ENCODE measurements around the gene ABAT. TPM values are rescaled to one million over a fixed set of nuclear protein-coding genes. Genes with fewer than 3 reads are reported as not detected.

Gene ABAT
- total RNA-seq, 1 donor from 2014 or later = 21.4 TPM

GRCh38 chr16:8630255-8630953 is 44.0 kb upstream of the ABAT start:
- H3K36me3 Mint-ChIP-seq = peaks cover 46% of the 10 kb centered on the region
- DNase-seq (ENCODE audit: low spot score in 2 of 2, unreplicated experiment in 2 of 2) = no peak
- no peaks in the 10 kb centered on the region for H3K27me3 Mint-ChIP-seq (ENCODE audit: low read depth)
- no peak overlapping the region for H3K27ac Mint-ChIP-seq
- no peaks in the 10 kb centered on the region for H3K4me1 Mint-ChIP-seq
- H3K9me3 Mint-ChIP-seq = no peaks in the 10 kb centered on the region
- TF ChIP-seq CTCF (IDR thresholded peaks at IDR 0.05; ENCODE audit: unreplicated experiment) = no peak
- H3K4me3 Mint-ChIP-seq = no peak overlapping the region

DNA sequence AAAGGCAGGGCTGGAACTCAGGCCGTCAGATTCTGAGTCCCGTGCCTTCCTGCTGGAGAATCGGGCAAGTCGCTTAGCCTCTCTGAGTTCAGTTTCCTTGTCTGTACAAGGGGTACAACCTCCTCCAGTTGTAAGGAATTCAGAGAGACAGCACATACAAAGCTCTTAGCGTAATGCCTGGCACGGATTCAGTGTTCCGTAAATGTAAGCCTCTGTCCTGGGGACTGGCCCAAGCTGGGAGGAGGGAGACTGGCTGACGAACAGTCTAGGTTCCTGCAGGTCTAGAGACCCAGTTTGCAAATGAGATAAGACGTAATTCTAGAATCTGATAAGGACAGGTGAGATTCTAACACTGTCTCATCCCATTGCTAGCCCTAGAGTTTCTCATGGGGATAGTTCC is 43.0 kb upstream of the ABAT start:
- H3K27me3 Mint-ChIP-seq (ENCODE audit: low read depth) = no peaks in the 10 kb centered on the region
- no peak for TF ChIP-seq CTCF (IDR thresholded peaks at IDR 0.05; ENCODE audit: unreplicated experiment)
- no peaks in the 10 kb centered on the region for H3K4me1 Mint-ChIP-seq
- H3K9me3 Mint-ChIP-seq = no peaks in the 10 kb centered on the region
- H3K36me3 Mint-ChIP-seq = peaks cover 40% of the 10 kb centered on the region
- no peak overlapping the region for H3K27ac Mint-ChIP-seq
- H3K4me3 Mint-ChIP-seq = no peak overlapping the region
- no peak for DNase-seq (ENCODE audit: low spot score in 2 of 2, unreplicated experiment in 2 of 2)

- DNase-seq (ENCODE audit: low spot score in 2 of 2, unreplicated experiment in 2 of 2) = no peak
- H3K27ac Mint-ChIP-seq = no peak overlapping the region
- TF ChIP-seq CTCF (IDR thresholded peaks at IDR 0.05; ENCODE audit: unreplicated experiment) = no peak
- H3K4me1 Mint-ChIP-seq = no peaks in the 10 kb centered on the region
- H3K36me3 Mint-ChIP-seq = peaks cover 41% of the 10 kb centered on the region
- H3K27me3 Mint-ChIP-seq (ENCODE audit: low read depth) = no peaks in the 10 kb centered on the region
- H3K4me3 Mint-ChIP-seq = no peak overlapping the region
- no peaks in the 10 kb centered on the region for H3K9me3 Mint-ChIP-seq
Observed at GRCh38 chr16:8631818-8632465, 42.5 kb upstream of the ABAT start.

DNA sequence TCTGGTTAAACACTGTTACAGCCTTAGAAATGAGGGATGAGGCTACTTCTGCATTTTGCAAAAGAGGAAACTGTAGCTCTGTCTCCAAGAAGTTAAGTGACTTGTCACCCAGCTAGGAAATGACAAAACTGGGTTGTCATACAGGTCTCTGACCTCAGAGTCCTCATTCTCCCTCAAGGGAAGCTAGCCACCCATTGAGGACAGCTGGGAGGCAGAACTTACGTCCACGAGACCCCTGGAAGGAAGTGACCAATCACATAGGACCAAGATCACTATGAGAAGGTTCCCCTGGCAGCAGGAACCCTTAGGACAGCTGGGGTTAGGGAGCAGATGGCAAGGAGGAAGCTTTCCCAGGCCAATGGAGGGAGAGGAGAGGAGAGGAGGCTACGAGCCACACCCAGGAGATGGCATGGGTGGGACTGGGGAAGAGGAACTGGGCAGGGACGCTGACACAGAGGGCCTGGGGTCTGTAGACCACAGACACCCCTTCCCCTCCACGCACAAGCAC is 41.7 kb upstream of the ABAT start:
- Mint-ChIP-seq H3K4me1 (no peaks in the 10 kb centered on the region), H3K27ac (no peak overlapping the region), H3K36me3 (peaks cover 38% of the 10 kb centered on the region), H3K27me3 (ENCODE audit: low read depth) (no peaks in the 10 kb centered on the region), H3K9me3 (no peaks in the 10 kb centered on the region), H3K4me3 (no peak overlapping the region)
- DNase-seq (ENCODE audit: low spot score in 2 of 2, unreplicated experiment in 2 of 2) = no peak
- TF ChIP-seq CTCF (IDR thresholded peaks at IDR 0.05; ENCODE audit: unreplicated experiment) = no peak

DNA sequence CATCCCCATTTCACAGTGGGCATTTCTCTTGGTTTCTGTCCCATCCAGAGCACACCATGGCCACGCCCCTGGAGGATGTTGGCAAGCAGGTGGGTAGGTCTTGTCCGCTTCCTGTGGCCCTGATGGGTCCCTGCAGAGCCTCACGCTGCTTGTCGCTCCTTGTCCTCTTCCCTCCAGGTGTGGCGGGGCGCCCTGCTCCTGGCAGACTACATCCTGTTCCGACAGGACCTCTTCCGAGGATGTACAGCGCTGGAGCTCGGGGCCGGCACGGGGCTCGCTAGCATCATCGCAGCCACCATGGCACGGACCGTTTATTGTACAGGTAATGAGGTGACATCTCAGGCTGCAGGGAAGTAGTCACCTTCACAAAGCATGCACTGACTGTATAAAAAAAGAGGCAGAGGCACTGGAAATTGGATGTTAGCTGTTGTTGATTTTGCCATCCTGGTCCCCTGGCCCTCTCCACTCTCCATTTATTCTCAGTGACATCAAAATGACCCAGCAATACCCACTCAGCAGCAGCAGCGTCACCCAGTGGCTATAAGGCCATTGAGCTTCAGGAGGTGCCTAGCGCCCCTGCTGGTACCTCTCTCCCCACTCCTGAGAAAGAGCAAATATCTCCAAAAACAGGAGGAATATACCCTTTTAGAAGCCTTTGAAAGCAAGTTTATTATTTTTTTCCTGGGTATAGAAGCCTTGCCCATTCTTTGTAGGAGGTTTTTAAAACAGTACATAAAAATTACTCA is 39.3 kb upstream of the ABAT start:
- TF ChIP-seq CTCF (IDR thresholded peaks at IDR 0.05; ENCODE audit: unreplicated experiment) = no peak
- no peaks in the 10 kb centered on the region for H3K9me3 Mint-ChIP-seq
- H3K4me3 Mint-ChIP-seq = no peak overlapping the region
- H3K4me1 Mint-ChIP-seq = no peaks in the 10 kb centered on the region
- H3K27me3 Mint-ChIP-seq (ENCODE audit: low read depth) = no peaks in the 10 kb centered on the region
- H3K27ac Mint-ChIP-seq = no peak overlapping the region
- no peak for DNase-seq (ENCODE audit: low spot score in 2 of 2, unreplicated experiment in 2 of 2)
- H3K36me3 Mint-ChIP-seq = peaks cover 37% of the 10 kb centered on the region
